Kidney (tissue), 14 donors: ENCODE data around the gene FAM131C. TPM values are rescaled to one million over a fixed set of nuclear protein-coding genes. Genes with fewer than 3 reads are reported as not detected.
"Not testable (repeated sequence)": the region's sequence is repeated elsewhere in the genome, so short reads cannot be mapped to it uniquely, and the experiment has no call there.

Experiments used
- DNase-seq, 5 donors: peaks; one replicate each; pipeline ENCODE4 v3.0.0-alpha.2; 2013 to 2020
- FAIRE-seq: peaks from 2 replicates; lab custom pipeline; 2012; peaks lifted over from hg19 to GRCh38; lab: Jason Lieb, UNC
- H3K27ac ChIP-seq, 2 donors: one replicate each; pipeline ENCODE4 v1.7.0; 2013; ENCODE audit warnings: low read depth in 2 of 2, low read length in 2 of 2, inconsistent platforms in 1 of 2
- H3K27me3 ChIP-seq: one replicate; pipeline ENCODE4 v1.7.1; 2013; ENCODE audit warnings: low read length, inconsistent platforms; ENCODE audit not compliant: control insufficient read depth, insufficient read depth
- H3K36me3 ChIP-seq, 3 donors: one replicate each; pipeline versions ENCODE4 v1.7.0 to v1.7.1; 2013; ENCODE audit warnings: low read length in 3 of 3, control low read depth in 1 of 3, inconsistent platforms in 1 of 3; ENCODE audit not compliant: insufficient read depth in 3 of 3, control insufficient read depth in 2 of 3
- H3K4me1 ChIP-seq, 3 donors: one replicate each; pipeline versions ENCODE4 v1.7.0 to v1.7.1; 2013; ENCODE audit warnings: low read length in 3 of 3, inconsistent platforms in 1 of 3, low read depth in 1 of 3; ENCODE audit not compliant: control insufficient read depth in 2 of 3, insufficient read depth in 2 of 3
- H3K4me3 ChIP-seq, 3 donors: one replicate each; pipeline versions ENCODE4 v1.7.0 to v1.8.1; 2013; ENCODE audit warnings: low read length in 3 of 3, control low read depth in 1 of 3, inconsistent platforms in 1 of 3
- H3K9ac ChIP-seq, 3 donors: one replicate each; pipeline versions ENCODE4 v1.7.0 to v1.7.1; 2013; ENCODE audit warnings: low read length in 3 of 3, control low read depth in 1 of 3, inconsistent platforms in 1 of 3
- H3K9me3 ChIP-seq, 3 donors: one replicate each; pipeline versions ENCODE4 v1.7.0 to v1.7.1; 2013; ENCODE audit warnings: low read length in 3 of 3, control low read depth in 1 of 3, inconsistent platforms in 1 of 3; ENCODE audit not compliant: control insufficient read depth in 2 of 3, insufficient read depth in 1 of 3
- CTCF ChIP-seq: IDR thresholded peaks from 3 replicates; pipeline ENCODE4 v1.5.1; 2012; ENCODE audit warnings: mild to moderate bottlenecking, moderate library complexity, borderline replicate concordance; ENCODE audit not compliant: insufficient read depth; ENCODE audit errors: extremely low read depth
- intact Hi-C: fragments of 100-400 bp; cut with DNase I; formaldehyde crosslinking; loops from one replicate; pipeline ENCODE4 v1.11.1; 2022
- polyA plus RNA-seq: library from polyadenylated mRNA; stranded (reverse); fragments of 350-450 nt; fragmentation: Illumina TruSeq; extraction: RNeasy Lipid Tissue Mini Kit (QIAGEN cat#74804); gene quantifications from one replicate; pipeline ENCODE4 v1.2.3, GENCODE V29; 2014; ENCODE audit warnings: low read depth, low replicate concordance; ENCODE audit not compliant: insufficient read depth
- total RNA-seq: library from RNA; stranded (reverse); fragmentation: NEBNext Ultra II Directional; extraction: Animal tissue kit (Norgen Biotek cat#: 25700); gene quantifications from one replicate; pipeline ENCODE4 v1.2.1, GENCODE V29; 2021
- donor health status: control.
- donor health status: control.
- donor health status: control.
- donor health status: control.
- donor health status: control.
- donor health status: DM: yes; HTN: yes; CAD: no.
- donor health status: Normal renal cell carcinoma (clear cell type).

FAM131C gene
- total and polyA plus RNA-seq, 2 donors from 2014 or later = 5.0 to 12.0 TPM

GRCh38 chr1:16038620-16038912, 34.9 kb downstream of the FAM131C start:
- DNase-seq (no peak), FAIRE-seq (no peak)
- H3K4me1 ChIP-seq = peaks cover 0 to 6% (median 0%) of the 10 kb centered on the region in 3 donors
- no peak overlapping the region for H3K4me3 ChIP-seq
- H3K27ac ChIP-seq = no peak overlapping the region
- no peaks in the 10 kb centered on the region for H3K36me3 ChIP-seq
- intact Hi-C loops = no loop called here
- H3K9ac ChIP-seq = no peak overlapping the region
- H3K9me3 ChIP-seq = no peaks in the 10 kb centered on the region
- H3K27me3 ChIP-seq = no peaks in the 10 kb centered on the region
- no peak for TF ChIP-seq CTCF

- H3K9ac ChIP-seq, H3K36me3 ChIP-seq, intact Hi-C loops, H3K27me3 ChIP-seq, H3K4me1 ChIP-seq, FAIRE-seq, DNase-seq, H3K4me3 ChIP-seq, H3K9me3 ChIP-seq, H3K27ac ChIP-seq: not testable (repeated sequence)
Measured at GRCh38 chr1:16036461-16036860, 37.0 kb downstream of the FAM131C start.

GRCh38 chr1:16033103-16033632, 40.3 kb downstream of the FAM131C start:
- FAIRE-seq, H3K4me1 ChIP-seq, H3K27ac ChIP-seq, H3K9ac ChIP-seq, H3K27me3 ChIP-seq, intact Hi-C loops, H3K4me3 ChIP-seq, DNase-seq, H3K36me3 ChIP-seq, H3K9me3 ChIP-seq: not testable (repeated sequence)

- intact Hi-C loops = no loop called here
- H3K4me1 ChIP-seq = no peaks in the 10 kb centered on the region
- H3K27ac ChIP-seq = no peak overlapping the region
- no peaks in the 10 kb centered on the region for H3K36me3 ChIP-seq
- H3K27me3 ChIP-seq = no peaks in the 10 kb centered on the region
- DNase-seq (peak; percentile 89 to 94 (median 93)), FAIRE-seq (no peak)
- peak overlapping the region in 1 of 3 donors; percentile 34 for H3K9ac ChIP-seq
- no peaks in the 10 kb centered on the region for H3K9me3 ChIP-seq
- TF ChIP-seq CTCF = peak; percentile 99
- H3K4me3 ChIP-seq = no peak overlapping the region
Measured at GRCh38 chr1:16032388-16033102, 40.9 kb downstream of the FAM131C start.
